Measurements from ENCODE around the gene APBB2. TPM values are rescaled to one million over a fixed set of nuclear protein-coding genes. Genes with fewer than 3 reads are reported as not detected.

The APBB2 gene
- total and polyA plus RNA-seq, 11 donors = 8.6 to 39.1 (median 26.7) TPM

- ATAC-seq (no peak), DNase-seq (no peak)
- H3K27ac ChIP-seq = no peak overlapping the region
- 83 to 89% (median 86%) methylated on average over 3 of the region's 3 CpGs for WGBS, 4 donors
- H3K36me3 ChIP-seq = no peaks in the 10 kb centered on the region
- H3K4me1 ChIP-seq = peaks cover 0 to 4% (median 0%) of the 10 kb centered on the region in 12 donors
- H3K27me3 ChIP-seq = no peaks in the 10 kb centered on the region
- no peak overlapping the region for H3K4me3 ChIP-seq
- no peak for TF ChIP-seq POLR2A (IDR thresholded peaks at IDR 0.05)
- TF ChIP-seq, protein P1, sequence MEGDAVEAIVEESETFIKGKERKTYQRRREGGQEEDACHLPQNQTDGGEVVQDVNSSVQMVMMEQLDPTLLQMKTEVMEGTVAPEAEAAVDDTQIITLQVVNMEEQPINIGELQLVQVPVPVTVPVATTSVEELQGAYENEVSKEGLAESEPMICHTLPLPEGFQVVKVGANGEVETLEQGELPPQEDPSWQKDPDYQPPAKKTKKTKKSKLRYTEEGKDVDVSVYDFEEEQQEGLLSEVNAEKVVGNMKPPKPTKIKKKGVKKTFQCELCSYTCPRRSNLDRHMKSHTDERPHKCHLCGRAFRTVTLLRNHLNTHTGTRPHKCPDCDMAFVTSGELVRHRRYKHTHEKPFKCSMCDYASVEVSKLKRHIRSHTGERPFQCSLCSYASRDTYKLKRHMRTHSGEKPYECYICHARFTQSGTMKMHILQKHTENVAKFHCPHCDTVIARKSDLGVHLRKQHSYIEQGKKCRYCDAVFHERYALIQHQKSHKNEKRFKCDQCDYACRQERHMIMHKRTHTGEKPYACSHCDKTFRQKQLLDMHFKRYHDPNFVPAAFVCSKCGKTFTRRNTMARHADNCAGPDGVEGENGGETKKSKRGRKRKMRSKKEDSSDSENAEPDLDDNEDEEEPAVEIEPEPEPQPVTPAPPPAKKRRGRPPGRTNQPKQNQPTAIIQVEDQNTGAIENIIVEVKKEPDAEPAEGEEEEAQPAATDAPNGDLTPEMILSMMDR (IDR thresholded peaks at IDR 0.05) = no peak
- intact Hi-C loops (cut with DNase I) = no loop called here
- no peaks in the 10 kb centered on the region for H3K9me3 ChIP-seq
Observed at GRCh38 chr4:40800064-40800463, 414.3 kb downstream of the APBB2 start.

GRCh38 chr4:40789771-40790170 is 424.6 kb downstream of the APBB2 start:
- no peak overlapping the region for H3K27ac ChIP-seq
- no peaks in the 10 kb centered on the region for H3K27me3 ChIP-seq
- no peaks in the 10 kb centered on the region for H3K9me3 ChIP-seq
- intact Hi-C loops (cut with DNase I) = no loop called here
- TF ChIP-seq, protein P1 (IDR thresholded peaks at IDR 0.05) = no peak
- WGBS, 4 donors = 89 to 95% (median 92%) methylated on average over 3 of the region's 3 CpGs
- ATAC-seq (no peak), DNase-seq (no peak)
- H3K36me3 ChIP-seq = no peaks in the 10 kb centered on the region
- H3K4me1 ChIP-seq = peaks cover 0 to 11% (median 0%) of the 10 kb centered on the region in 12 donors
- no peak overlapping the region for H3K4me3 ChIP-seq

- intact Hi-C loops (cut with DNase I) = no loop called here
- Histone ChIP-seq H3K4me3 (no peak overlapping the region), H3K4me1 (peaks cover 0 to 11% (median 0%) of the 10 kb centered on the region in 12 donors), H3K27ac (peak overlapping the region in 1 of 12 donors; percentile 37), H3K36me3 (no peaks in the 10 kb centered on the region), H3K27me3 (no peaks in the 10 kb centered on the region), H3K9me3 (no peaks in the 10 kb centered on the region)
- no peak for ATAC-seq
- WGBS, 4 donors = 61 to 81% (median 68%) methylated on average over 1 of the region's 1 CpG
- no peak for TF ChIP-seq POLR2A (IDR thresholded peaks at IDR 0.05)
- TF ChIP-seq, protein P1 (IDR thresholded peaks at IDR 0.05) = no peak
- no peak for DNase-seq
Observed at GRCh38 chr4:40789031-40789430, 425.3 kb downstream of the APBB2 start.

GRCh38 chr4:40788331-40788730 is 426.0 kb downstream of the APBB2 start:
- WGBS, 4 donors = 76 to 79% (median 77%) methylated on average over 2 of the region's 2 CpGs
- Histone ChIP-seq H3K27ac (peak overlapping the region in 1 of 12 donors; percentile 37), H3K4me1 (peaks cover 0 to 11% (median 0%) of the 10 kb centered on the region in 12 donors), H3K36me3 (no peaks in the 10 kb centered on the region), H3K27me3 (no peaks in the 10 kb centered on the region), H3K4me3 (no peak overlapping the region), H3K9me3 (no peaks in the 10 kb centered on the region)
- TF ChIP-seq, protein P1 (IDR thresholded peaks at IDR 0.05) = no peak
- TF ChIP-seq POLR2A (IDR thresholded peaks at IDR 0.05) = no peak
- intact Hi-C loops (cut with DNase I) = no loop called here
- no peak for DNase-seq
- no peak for ATAC-seq

All from heart left ventricle (tissue), 16 donors.